Measurements from ENCODE around the gene EIF1AD. TPM values are rescaled to one million over a fixed set of nuclear protein-coding genes. Genes with fewer than 3 reads are reported as not detected.
"Not testable (repeated sequence)": the region's sequence is repeated elsewhere in the genome, so short reads cannot be mapped to it uniquely, and the experiment has no call there.

Gene EIF1AD
- total RNA-seq, 1 donor from 2014 or later, result 50.6 TPM

- H3K27me3 ChIP-seq, result no peaks in the 10 kb centered on the region
- H3K4me3 ChIP-seq, result no peak overlapping the region
- H3K36me3 ChIP-seq, result no peaks in the 10 kb centered on the region
- no peaks in the 10 kb centered on the region for H3K4me1 ChIP-seq
- no peak for TF ChIP-seq POLR2A (IDR thresholded peaks at IDR 0.05)
- no peak for TF ChIP-seq POLR2AphosphoS5 (IDR thresholded peaks at IDR 0.05; ENCODE audit: insufficient read depth in 1 of 2, low read depth in 1 of 2)
- TF ChIP-seq CTCF (IDR thresholded peaks at IDR 0.05), result no peak
- H3K9me3 ChIP-seq, result no peaks in the 10 kb centered on the region
- no peak overlapping the region for H3K27ac ChIP-seq
- DNase-seq (ENCODE audit: extremely low spot score in 2 of 2), result no peak
- intact Hi-C loops (cut with DNase I), result no loop called here
Measured at GRCh38 chr11:66035653-66036333, 33.8 kb upstream of the EIF1AD start.

- TF ChIP-seq POLR2A (IDR thresholded peaks at IDR 0.05) (no peak), CTCF (IDR thresholded peaks at IDR 0.05) (no peak), POLR2AphosphoS5 (IDR thresholded peaks at IDR 0.05; ENCODE audit: insufficient read depth in 1 of 2, low read depth in 1 of 2) (no peak)
- intact Hi-C loops (cut with DNase I), result no loop called here
Measured at GRCh38 chr11:66032957-66033735, 31.2 kb upstream of the EIF1AD start.

GRCh38 chr11:66026017-66026529 is 24.1 kb upstream of the EIF1AD start, which contains the start of gene CATSPER1:
CATSPER1 (minus strand) TSS chr11:66026479; CDS start chr11:66026379, 100 bp downstream.
- DNase-seq (ENCODE audit: extremely low spot score in 2 of 2), result no peak
- H3K27ac ChIP-seq, result no peak within 1 kb of the TSS
- no peaks in the 10 kb centered on the region for H3K27me3 ChIP-seq
- H3K36me3 ChIP-seq, result no peaks in the 10 kb centered on the region
- intact Hi-C loops (cut with DNase I), result no loop called here
- TF ChIP-seq POLR2AphosphoS5 (IDR thresholded peaks at IDR 0.05; ENCODE audit: insufficient read depth in 1 of 2, low read depth in 1 of 2) (no peak), CTCF (IDR thresholded peaks at IDR 0.05) (no peak), POLR2A (IDR thresholded peaks at IDR 0.05) (no peak)
- H3K4me1 ChIP-seq, result peaks cover 4% of the 10 kb centered on the region
- H3K9me3 ChIP-seq, result no peaks in the 10 kb centered on the region
- H3K4me3 ChIP-seq, result no peak within 1 kb of the TSS

More at GRCh38 chr11:66032957-66033735, 31.2 kb upstream of the EIF1AD start:
- no peaks in the 10 kb centered on the region for H3K36me3 ChIP-seq
- H3K27ac ChIP-seq, result no peak overlapping the region
- no peaks in the 10 kb centered on the region for H3K9me3 ChIP-seq
- DNase-seq (ENCODE audit: extremely low spot score in 2 of 2), result no peak
- H3K4me1 ChIP-seq, result no peaks in the 10 kb centered on the region
- no peaks in the 10 kb centered on the region for H3K27me3 ChIP-seq
- no peak overlapping the region for H3K4me3 ChIP-seq

- DNase-seq (ENCODE audit: extremely low spot score in 2 of 2); H3K4me1 ChIP-seq; intact Hi-C loops (cut with DNase I); H3K27ac ChIP-seq; H3K36me3 ChIP-seq; H3K4me3 ChIP-seq; H3K9me3 ChIP-seq; H3K27me3 ChIP-seq: not testable (repeated sequence)
Measured at GRCh38 chr11:66023186-66023440, 21.2 kb upstream of the EIF1AD start.

GRCh38 chr11:66022401-66023185 is 20.6 kb upstream of the EIF1AD start:
- Histone ChIP-seq H3K27me3 (no peaks in the 10 kb centered on the region), H3K4me3 (peak overlapping the region in 1 of 2 donors; percentile 8), H3K4me1 (peaks cover 4% of the 10 kb centered on the region), H3K9me3 (no peaks in the 10 kb centered on the region), H3K36me3 (no peaks in the 10 kb centered on the region), H3K27ac (no peak overlapping the region)
- TF ChIP-seq POLR2A (IDR thresholded peaks at IDR 0.05), result no peak
- TF ChIP-seq CTCF (IDR thresholded peaks at IDR 0.05), result peak; percentile 74 to 86 (median 81)
- no peak for TF ChIP-seq POLR2AphosphoS5 (IDR thresholded peaks at IDR 0.05; ENCODE audit: insufficient read depth in 1 of 2, low read depth in 1 of 2)
- DNase-seq (ENCODE audit: extremely low spot score in 2 of 2), result no peak
- intact Hi-C loops (cut with DNase I), result no loop called here

All from vagina (tissue), 2 donors.